ENCODE data around the gene MRPS27. TPM values are rescaled to one million over a fixed set of nuclear protein-coding genes. Genes with fewer than 3 reads are reported as not detected.

MRPS27 gene
- total RNA-seq, 1 donor from 2014 or later = 46.7 TPM

Small RNA genes within 50 kb of the gene (small RNA-seq; reads per million reads assigned to genes)
- not detected for gene MIR4803 (ENCODE audit: low replicate concordance)
- gene RN7SL153P (ENCODE audit: low replicate concordance) = not detected

Other genes starting within 250 kb of the MRPS27 start
- 44.1 TPM for gene MAP1B, start 212.8 kb downstream of the MRPS27 start, total RNA-seq
- gene PTCD2, start 133 bp upstream of the MRPS27 start, total RNA-seq = 7.2 TPM
- 1.1 TPM for gene ZNF366, start 187.2 kb upstream of the MRPS27 start, total RNA-seq

Data from skin of body (tissue), 2 donors.